ENCODE data around the gene AICDA.
"Not testable (repeated sequence)": the region's sequence is repeated elsewhere in the genome, so short reads cannot be mapped to it uniquely, and the experiment has no call there.

The AICDA gene

GRCh38 chr12:8612629-8613028 is at the start of gene AICDA:
AICDA (minus strand) TSS chr12:8612859; CDS start chr12:8612767, 92 bp downstream.
- no peak for DNase-seq

DNA sequence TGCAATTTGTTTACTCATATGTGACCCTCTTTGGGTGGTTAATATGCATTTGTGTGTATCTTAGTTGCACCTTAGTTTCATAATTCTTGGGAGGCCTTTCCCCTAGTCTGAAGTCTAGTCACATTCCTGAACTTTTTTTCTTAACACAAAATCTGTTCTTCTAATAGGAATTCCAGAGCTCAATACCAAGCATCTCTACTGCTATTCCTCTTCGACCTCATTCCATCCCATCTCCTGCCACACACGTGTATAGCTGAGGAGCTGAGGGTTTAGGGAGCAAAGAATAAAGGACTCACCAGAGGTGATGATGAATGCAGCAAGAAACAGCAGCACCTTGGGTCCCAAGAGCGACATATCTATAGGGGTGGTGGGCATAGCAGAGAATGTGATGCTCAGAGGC is 49.1 kb upstream of the AICDA start:
- DNase-seq, result no peak

DNA sequence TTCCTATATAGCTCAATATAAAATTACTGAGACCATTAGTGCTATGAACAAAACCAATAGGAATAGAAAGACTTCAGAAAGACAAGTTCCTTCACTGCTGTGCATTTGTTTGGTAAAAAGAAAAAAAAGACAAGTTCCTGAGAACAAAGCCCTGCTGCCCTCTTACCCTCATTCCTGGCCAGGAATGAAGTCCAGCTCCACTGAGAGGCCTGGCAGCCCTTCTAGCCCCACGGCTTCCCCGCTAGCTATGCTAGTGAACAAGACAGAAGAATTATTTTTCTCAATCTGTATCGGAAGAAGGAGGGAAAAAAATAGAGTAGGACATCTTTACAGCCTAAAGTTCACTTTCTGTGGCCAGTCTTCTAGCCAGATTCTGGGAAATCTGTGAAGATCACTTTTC is 48.4 kb upstream of the AICDA start:
- peak in 13 of 56 donors; percentile 0 to 46 (median 10) for DNase-seq

DNA sequence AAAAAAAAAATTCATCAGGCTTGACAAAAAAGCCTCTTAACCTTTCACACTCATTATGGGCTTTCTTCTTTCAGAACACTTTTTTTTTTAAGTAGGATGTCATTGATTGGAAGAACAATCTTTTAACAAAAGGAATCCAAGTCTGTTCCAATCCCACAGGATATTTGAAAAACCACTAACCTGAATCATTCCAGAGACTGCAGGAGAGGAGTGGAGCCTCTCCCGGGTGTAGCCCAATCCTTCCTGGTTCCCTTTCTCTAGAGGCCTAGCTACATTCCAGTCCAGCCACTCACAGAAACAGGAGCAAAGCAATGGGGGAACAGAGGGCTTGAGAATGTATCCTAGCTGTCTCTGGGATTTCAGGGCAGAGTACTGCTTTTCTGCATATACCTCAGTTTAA is 45.7 kb upstream of the AICDA start:
- no peak for DNase-seq

DNA sequence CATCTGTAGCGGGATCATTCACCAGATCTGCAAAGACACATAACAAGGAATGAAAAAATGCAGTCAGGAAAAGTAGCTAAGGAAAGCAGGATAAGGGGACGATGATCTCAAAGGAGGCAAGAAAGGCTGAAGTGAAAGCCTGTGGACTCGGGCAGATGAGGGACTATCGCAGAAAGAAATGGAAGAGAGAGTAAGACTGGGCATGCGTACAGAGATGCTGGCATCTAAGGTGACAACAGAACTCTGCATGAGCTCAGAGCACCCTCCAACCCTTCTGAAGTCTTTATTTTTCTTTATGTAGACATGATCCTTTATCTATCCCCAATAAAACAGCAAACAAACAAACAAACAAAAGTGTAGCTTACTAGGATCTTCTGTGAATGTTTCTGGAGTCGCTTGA is 42.8 kb upstream of the AICDA start:
- no peak for DNase-seq

DNA sequence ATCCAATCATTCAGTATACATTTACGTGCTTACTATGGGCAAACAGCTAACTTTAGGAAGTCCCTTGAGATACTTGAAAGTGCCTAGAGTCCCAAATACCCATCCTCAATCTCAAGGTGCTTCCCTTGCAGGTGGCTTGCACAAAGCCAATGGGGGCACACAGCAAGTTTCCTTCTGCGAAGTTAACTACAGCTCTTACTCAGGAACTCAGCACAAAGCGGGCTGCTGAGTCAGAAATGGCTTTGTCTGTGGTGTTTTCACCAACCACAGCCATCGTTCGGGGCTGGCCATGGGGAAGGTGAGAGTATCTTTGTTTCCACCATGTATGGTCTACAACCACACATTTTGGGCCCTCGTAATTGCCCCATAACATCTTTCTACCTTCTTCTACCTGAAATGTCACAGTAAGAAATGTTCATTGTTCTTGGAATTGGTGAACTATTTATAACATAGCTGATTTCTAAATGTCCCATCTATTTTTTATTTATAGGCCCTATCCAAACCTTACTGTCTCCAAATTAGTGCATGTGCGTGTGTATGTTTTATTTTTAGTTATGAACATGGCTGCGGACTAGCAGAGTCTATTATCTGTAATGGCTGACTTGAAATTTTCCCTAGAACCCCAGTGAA is 36.0 kb upstream of the AICDA start:
- DNase-seq, result no peak

- DNase-seq, result no peak
Observed at GRCh38 chr12:8647968-8648367, 35.3 kb upstream of the AICDA start.

GRCh38 chr12:8644345-8645248 is 31.9 kb upstream of the AICDA start:
- no peak for DNase-seq

- no peak for DNase-seq
Observed at GRCh38 chr12:8642775-8643174, 30.1 kb upstream of the AICDA start.

- DNase-seq, result no peak
Observed at GRCh38 chr12:8639936-8640335, 27.3 kb upstream of the AICDA start.

- DNase-seq, result no peak
Observed at GRCh38 chr12:8638951-8639350, 26.3 kb upstream of the AICDA start.

GRCh38 chr12:8637666-8638065 is 25.0 kb upstream of the AICDA start:
- no peak for DNase-seq

DNA sequence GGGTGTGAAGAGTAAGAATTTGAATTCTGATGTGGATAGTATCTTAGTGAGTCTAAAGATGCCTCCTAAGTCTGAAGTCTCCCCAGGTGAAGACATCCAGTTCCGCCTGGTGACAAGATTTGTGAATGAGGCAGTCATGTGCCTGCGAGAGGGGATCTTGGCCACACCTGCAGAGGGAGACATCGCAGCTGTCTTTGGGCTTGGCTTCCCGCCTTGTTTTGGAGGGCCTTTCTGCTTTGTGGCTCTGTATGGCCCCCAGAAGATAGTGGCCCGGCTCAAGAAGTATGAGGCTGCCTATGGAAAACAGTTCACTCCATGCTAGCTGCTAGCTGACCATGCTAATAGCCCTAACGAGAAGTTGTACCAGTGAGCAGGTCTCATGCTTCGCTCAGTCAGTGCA is 24.6 kb upstream of the AICDA start:
- no peak for DNase-seq

- DNase-seq, result no peak
Observed at GRCh38 chr12:8636581-8636980, 23.9 kb upstream of the AICDA start.

GRCh38 chr12:8636007-8636346 is 23.3 kb upstream of the AICDA start:
- DNase-seq, result not testable (repeated sequence)

- DNase-seq, result not testable (repeated sequence)
Observed at GRCh38 chr12:8635342-8636006, 22.8 kb upstream of the AICDA start.

DNA sequence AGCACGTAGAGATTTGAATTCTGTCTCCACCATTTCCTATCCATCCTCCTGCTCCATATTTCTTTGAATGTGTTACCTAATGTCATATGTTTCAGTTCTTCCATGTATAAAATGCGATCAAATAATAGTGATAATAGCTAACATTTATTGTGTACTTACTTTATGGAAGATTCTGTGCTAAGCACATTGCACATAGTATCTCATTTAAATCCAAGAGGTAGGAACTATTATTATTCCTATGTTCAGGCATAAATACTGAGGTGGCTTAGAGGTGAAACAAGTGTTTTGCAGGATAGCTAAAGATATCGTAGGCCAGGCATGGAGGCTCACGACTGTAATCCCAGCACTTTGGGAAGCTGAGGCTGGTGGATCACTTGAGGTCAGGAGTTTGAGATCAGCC is 17.5 kb upstream of the AICDA start:
- no peak for DNase-seq

GRCh38 chr12:8629486-8630033 is 16.9 kb upstream of the AICDA start:
- no peak for DNase-seq

- no peak for DNase-seq
Observed at GRCh38 chr12:8628731-8629130, 16.1 kb upstream of the AICDA start.

DNA sequence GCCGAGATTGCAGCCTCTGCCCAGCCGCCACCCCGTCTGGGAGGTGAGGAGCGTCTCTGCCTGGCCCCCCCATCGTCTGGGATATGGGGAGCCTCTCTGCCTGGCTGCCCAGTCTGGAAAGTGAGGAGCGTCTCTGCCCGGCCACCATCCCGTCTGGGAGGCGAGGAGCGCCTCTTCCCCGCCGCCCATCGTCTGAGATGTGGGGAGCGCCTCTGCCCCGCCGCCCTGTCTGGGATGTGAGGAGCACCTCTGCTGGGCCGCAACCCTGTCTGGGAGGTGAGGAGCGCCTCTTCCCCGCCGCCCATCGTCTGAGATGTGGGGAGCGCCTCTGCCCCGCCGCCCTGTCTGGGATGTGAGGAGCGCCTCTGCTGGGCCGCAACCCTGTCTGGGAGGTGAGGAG is 12.1 kb upstream of the AICDA start:
- not testable (repeated sequence) for DNase-seq

- no peak for DNase-seq
Observed at GRCh38 chr12:8622646-8623045, 10.0 kb upstream of the AICDA start.

DNA sequence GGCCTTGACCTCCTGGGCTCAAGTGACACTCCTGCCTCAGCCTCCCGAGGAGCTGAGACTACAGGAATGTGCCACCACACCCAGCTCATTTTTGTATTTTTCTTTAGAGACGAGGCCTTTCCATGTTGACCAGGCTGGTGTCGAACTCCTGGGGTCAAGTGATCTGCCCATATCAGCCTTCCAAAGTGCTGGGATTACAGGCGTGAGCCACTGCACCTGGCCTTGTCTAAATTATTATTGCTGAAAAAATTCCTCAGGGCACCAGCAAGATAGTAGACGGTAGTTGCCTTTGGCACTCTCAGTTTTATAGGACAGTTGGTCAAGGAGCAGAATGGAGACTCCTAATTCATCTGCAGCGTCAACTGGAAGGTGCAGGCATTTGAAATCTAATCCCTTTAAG is 2.5 kb upstream of the AICDA start:
- no peak for DNase-seq

Measured in amygdala (tissue), 56 donors.